Mucosa of stomach (tissue), 1 donor: ENCODE results near the gene CCZ1B.
"Not testable (repeated sequence)": the region's sequence is repeated elsewhere in the genome, so short reads cannot be mapped to it uniquely, and the experiment has no call there.

ENCODE experiments used
- H3K27me3 ChIP-seq: one replicate; pipeline ENCODE4 v1.7.0; 2013; ENCODE audit warnings: mild to moderate bottlenecking, low read length; ENCODE audit not compliant: control insufficient read depth, insufficient read depth
- H3K36me3 ChIP-seq: one replicate; pipeline ENCODE4 v1.7.0; 2013; ENCODE audit warnings: low read length; ENCODE audit not compliant: control insufficient read depth, insufficient read depth
- H3K4me1 ChIP-seq: one replicate; pipeline ENCODE4 v1.7.0; 2013; ENCODE audit warnings: mild to moderate bottlenecking, low read length; ENCODE audit not compliant: control insufficient read depth, insufficient read depth
- H3K4me3 ChIP-seq: one replicate; pipeline ENCODE4 v1.7.0; 2013; ENCODE audit warnings: low read length
- H3K9ac ChIP-seq: one replicate; pipeline ENCODE4 v1.7.0; 2013; ENCODE audit warnings: mild to moderate bottlenecking, low read length, moderate library complexity
- H3K9me3 ChIP-seq: one replicate; pipeline ENCODE4 v1.7.0; 2013; ENCODE audit warnings: mild to moderate bottlenecking, low read length, moderate library complexity; ENCODE audit not compliant: control insufficient read depth
- donor health status: Pancreatic carcinoma.

Gene CCZ1B

GRCh38 chr7:6847751-6848150 is 21.7 kb upstream of the CCZ1B start:
- not testable (repeated sequence) for H3K9ac ChIP-seq, H3K36me3 ChIP-seq, H3K9me3 ChIP-seq, H3K4me1 ChIP-seq, H3K4me3 ChIP-seq, H3K27me3 ChIP-seq

- not testable (repeated sequence) for H3K9me3 ChIP-seq, H3K27me3 ChIP-seq, H3K36me3 ChIP-seq, H3K4me1 ChIP-seq, H3K9ac ChIP-seq, H3K4me3 ChIP-seq
These were observed 19.9 kb upstream of the CCZ1B start for GRCh38 chr7:6845971-6846449.

- H3K4me1 ChIP-seq, H3K4me3 ChIP-seq, H3K36me3 ChIP-seq, H3K9me3 ChIP-seq, H3K27me3 ChIP-seq, H3K9ac ChIP-seq: not testable (repeated sequence)
These were observed 17.6 kb upstream of the CCZ1B start for GRCh38 chr7:6843654-6844053.

- H3K9ac ChIP-seq, H3K9me3 ChIP-seq, H3K4me1 ChIP-seq, H3K27me3 ChIP-seq, H3K4me3 ChIP-seq, H3K36me3 ChIP-seq: not testable (repeated sequence)
These were observed 17.0 kb upstream of the CCZ1B start for GRCh38 chr7:6843092-6843491.

- H3K9ac ChIP-seq, H3K9me3 ChIP-seq, H3K36me3 ChIP-seq, H3K4me3 ChIP-seq, H3K4me1 ChIP-seq, H3K27me3 ChIP-seq: not testable (repeated sequence)
These were observed 16.3 kb upstream of the CCZ1B start for GRCh38 chr7:6842278-6842921.

- not testable (repeated sequence) for H3K9me3 ChIP-seq, H3K9ac ChIP-seq, H3K27me3 ChIP-seq, H3K36me3 ChIP-seq, H3K4me3 ChIP-seq, H3K4me1 ChIP-seq
These were observed 11.0 kb upstream of the CCZ1B start for GRCh38 chr7:6837081-6837480.

- not testable (repeated sequence) for H3K9me3 ChIP-seq, H3K4me1 ChIP-seq, H3K9ac ChIP-seq, H3K36me3 ChIP-seq, H3K27me3 ChIP-seq, H3K4me3 ChIP-seq
These were observed 9.4 kb upstream of the CCZ1B start for GRCh38 chr7:6835521-6835920.

GRCh38 chr7:6833636-6834035 is 7.6 kb upstream of the CCZ1B start:
- H3K4me3 ChIP-seq: no peak overlapping the region
- no peaks in the 10 kb centered on the region for H3K9me3 ChIP-seq
- peaks cover 5% of the 10 kb centered on the region for H3K27me3 ChIP-seq
- H3K9ac ChIP-seq: no peak overlapping the region
- H3K36me3 ChIP-seq: no peaks in the 10 kb centered on the region
- H3K4me1 ChIP-seq: no peaks in the 10 kb centered on the region

- Histone ChIP-seq H3K9me3 (no peaks in the 10 kb centered on the region), H3K9ac (no peak overlapping the region), H3K27me3 (peaks cover 5% of the 10 kb centered on the region), H3K36me3 (no peaks in the 10 kb centered on the region), H3K4me1 (no peaks in the 10 kb centered on the region), H3K4me3 (no peak overlapping the region)
These were observed 5.1 kb upstream of the CCZ1B start for GRCh38 chr7:6831018-6831725.

GRCh38 chr7:6830026-6830425 is 4.0 kb upstream of the CCZ1B start:
- H3K36me3 ChIP-seq, H3K27me3 ChIP-seq, H3K9me3 ChIP-seq: not testable (repeated sequence)

GRCh38 chr7:6829616-6830015 is 3.5 kb upstream of the CCZ1B start:
- not testable (repeated sequence) for H3K36me3 ChIP-seq, H3K9me3 ChIP-seq, H3K4me3 ChIP-seq, H3K27me3 ChIP-seq, H3K9ac ChIP-seq, H3K4me1 ChIP-seq

More at GRCh38 chr7:6830026-6830425, 4.0 kb upstream of the CCZ1B start:
- not testable (repeated sequence) for H3K9ac ChIP-seq, H3K4me1 ChIP-seq, H3K4me3 ChIP-seq

GRCh38 chr7:6827180-6827579 is 1.1 kb upstream of the CCZ1B start:
- H3K27me3 ChIP-seq, H3K9ac ChIP-seq, H3K4me3 ChIP-seq, H3K36me3 ChIP-seq, H3K9me3 ChIP-seq, H3K4me1 ChIP-seq: not testable (repeated sequence)
